GM12878 (cell line): ENCODE measurements around the gene CLEC14A. TPM values are rescaled to one million over a fixed set of nuclear protein-coding genes. Genes with fewer than 3 reads are reported as not detected.

Source experiments
- ATAC-seq: fragments of 200-7000 bp; cut with Tn5 transposase; 3 replicates; pipeline ENCODE4 v1.9.1; 2020; ENCODE audit warnings: mild to moderate bottlenecking, moderate library complexity
- BruUV-seq: library from RNA; stranded (reverse); fragments of 400-500 nt; replicated peaks from 2 replicates; lab custom pipeline; 2021; lab: Mats Ljungman, UMichigan
- CTCF ChIA-PET: fragments of 300-600 bp; sonication (Branson Sonifier 250); formaldehyde crosslinking; extraction: SDS; loops from one replicate; lab custom pipeline; 2021; ENCODE audit warnings: inconsistent platforms; lab: Yijun Ruan, JAX
- POLR2A ChIA-PET: fragments of 350-600 bp; formaldehyde crosslinking; extraction: SDS; loops from one replicate; lab custom pipeline; 2021; ENCODE audit warnings: inconsistent platforms; lab: Charles Lee
- RAD21 ChIA-PET: fragments of 300-600 bp; sonication (Branson Sonifier 250); formaldehyde crosslinking; loops from one replicate; lab custom pipeline; 2023; ENCODE audit warnings: antibody characterized with exemption; ENCODE audit not compliant: unreplicated experiment; lab: Charles Lee
- SMC1A ChIA-PET: fragments of 300-600 bp; sonication (Branson Sonifier 250); formaldehyde crosslinking; loops from one replicate; lab custom pipeline; 2023; ENCODE audit not compliant: unreplicated experiment, uncharacterized antibody; lab: Charles Lee
- DNase-seq: peaks from one replicate; pipeline ENCODE4 v3.0.0-alpha.2; 2011; ENCODE audit warnings: low read depth, low spot score
- FAIRE-seq: peaks from 3 replicates; lab custom pipeline; 2011; peaks lifted over from hg19 to GRCh38; lab: Jason Lieb, UNC
- H2AFZ ChIP-seq: 2 replicates; pipeline ENCODE4 v1.6.0; 2011; ENCODE audit warnings: low read depth, low read length, control low read depth; ENCODE audit not compliant: control insufficient read depth
- H3K27ac ChIP-seq: 2 replicates; pipeline ENCODE4 v1.5.1; 2011; ENCODE audit warnings: control low read depth; ENCODE audit not compliant: control insufficient read depth, insufficient read depth
- H3K27me3 ChIP-seq, 2 experiments: replicated peaks in 1 of 2; 2 replicates each; pipeline versions ENCODE4 v1.6.0 to v1.6.1; 2011; ENCODE audit warnings: low read length in 1 of 2; ENCODE audit not compliant: control insufficient read depth in 2 of 2, insufficient read depth in 2 of 2
- H3K36me3 ChIP-seq, 2 experiments: 2 replicates each; pipeline ENCODE4 v1.5.1; 2011; ENCODE audit warnings: low read length in 1 of 2; ENCODE audit not compliant: control insufficient read depth in 2 of 2, insufficient read depth in 2 of 2
- H3K4me1 ChIP-seq: 2 replicates; pipeline ENCODE4 v1.6.1; 2011; ENCODE audit warnings: mild to moderate bottlenecking, low read length, moderate library complexity, mixed read lengths; ENCODE audit not compliant: control insufficient read depth, insufficient read depth
- H3K4me2 ChIP-seq: 2 replicates; pipeline ENCODE4 v1.6.0; 2011; ENCODE audit warnings: control low read depth; ENCODE audit not compliant: control insufficient read depth, insufficient read depth
- H3K4me3 ChIP-seq: fragments of 200-600 bp; sonication (generic); 2 replicates; pipeline ENCODE4 v1.5.1; 2016
- H3K79me2 ChIP-seq: 2 replicates; pipeline ENCODE4 v1.6.0; 2011; ENCODE audit warnings: low read length; ENCODE audit not compliant: control insufficient read depth, insufficient read depth
- H3K9ac ChIP-seq: 2 replicates; pipeline ENCODE4 v1.8.0; 2011; ENCODE audit warnings: low read length, control low read depth, mixed read lengths; ENCODE audit not compliant: control insufficient read depth, insufficient read depth
- H3K9me3 ChIP-seq: replicated peaks from 3 replicates; pipeline ENCODE4 v1.5.1; 2011; ENCODE audit warnings: mild to moderate bottlenecking, low read length; ENCODE audit not compliant: control insufficient read depth, insufficient read depth
- H4K20me1 ChIP-seq: 2 replicates; pipeline ENCODE4 v1.6.0; 2011; ENCODE audit not compliant: control insufficient read depth, insufficient read depth
- CBFB ChIP-seq: IDR thresholded peaks from 2 replicates; pipeline ENCODE4 v1.6.1; 2016; ENCODE audit warnings: antibody characterized with exemption, low read depth
- E4F1 ChIP-seq: fragments of 450-650 bp; IDR thresholded peaks from 2 replicates; pipeline ENCODE4 v1.6.1; 2018; ENCODE audit warnings: borderline replicate concordance, mild to moderate bottlenecking; ENCODE audit not compliant: partially characterized antibody
- EED ChIP-seq: sonication (generic); IDR thresholded peaks from 2 replicates; pipeline ENCODE4 v1.6.1; 2016; ENCODE audit warnings: antibody characterized with exemption, low read depth
- HDAC2 ChIP-seq: fragments of 200-600 bp; sonication (generic); IDR thresholded peaks from 2 replicates; pipeline ENCODE4 v1.6.1; 2017
- HSF1 ChIP-seq: fragments of 150-350 bp; IDR thresholded peaks from 2 replicates; pipeline ENCODE4 v1.6.1; 2014; ENCODE audit warnings: mild to moderate bottlenecking, low read depth, low read length
- LARP7 ChIP-seq: fragments of 450-650 bp; IDR thresholded peaks from 2 replicates; pipeline ENCODE4 v1.6.1; 2017; ENCODE audit warnings: mild to moderate bottlenecking
- MLLT1 ChIP-seq: fragments of 450-650 bp; IDR thresholded peaks from 2 replicates; pipeline ENCODE4 v1.6.1; 2016; ENCODE audit warnings: mild to moderate bottlenecking
- PKNOX1 ChIP-seq: fragments of 450-650 bp; IDR thresholded peaks from 2 replicates; pipeline ENCODE4 v1.6.1; 2016; ENCODE audit warnings: mild to moderate bottlenecking
- POLR2AphosphoS2 ChIP-seq: IDR thresholded peaks from 2 replicates; pipeline ENCODE4 v1.6.1; 2011; ENCODE audit warnings: low read depth, mild to moderate bottlenecking, low read length, improper control_type of control experiment, moderate library complexity
- RBBP5 ChIP-seq: fragments of 200-600 bp; sonication (generic); conservative IDR thresholded peaks from 2 replicates; pipeline ENCODE4 v1.6.1; 2016
- RFX5 ChIP-seq: IDR thresholded peaks from 2 replicates; pipeline ENCODE4 v1.6.1; 2011; ENCODE audit warnings: low read depth, low read length, improper control_type of control experiment
- SIN3A ChIP-seq: IDR thresholded peaks from 2 replicates; pipeline ENCODE4 v1.6.1; 2012; ENCODE audit warnings: low read depth, low read length, improper control_type of control experiment
- SPI1 ChIP-seq: IDR thresholded peaks from 2 replicates; pipeline ENCODE4 v1.6.1; 2011; ENCODE audit warnings: low read depth, mild to moderate bottlenecking, low read length, moderate library complexity, borderline replicate concordance; ENCODE audit not compliant: insufficient read depth
- SREBF2 ChIP-seq: IDR thresholded peaks from 2 replicates; pipeline ENCODE4 v1.6.1; 2012; ENCODE audit warnings: mild to moderate bottlenecking, low read length
- ZNF274 ChIP-seq: IDR thresholded peaks from one replicate; pipeline ENCODE4 v1.8.0; 2011; ENCODE audit not compliant: insufficient read length, insufficient read depth
- ZNF384 ChIP-seq: IDR thresholded peaks from 2 replicates; pipeline ENCODE4 v1.6.1; 2012; ENCODE audit warnings: low read depth, mild to moderate bottlenecking, low read length, improper control_type of control experiment, borderline replicate concordance
- ZZZ3 ChIP-seq: IDR thresholded peaks from 2 replicates; pipeline ENCODE4 v1.6.1; 2011; ENCODE audit warnings: low read depth; ENCODE audit not compliant: control insufficient read depth, insufficient read length
- in situ Hi-C: fragments of 300-500 bp; cut with MboI; formaldehyde crosslinking; loops from 9 replicates; pipeline ENCODE4 v1.14.3; 2018; ENCODE audit warnings: mixed read lengths
- intact Hi-C: fragments of 100-400 bp; cut with micrococcal nuclease; formaldehyde crosslinking; loops from one replicate; pipeline ENCODE4 v1.14.2; 2022; ENCODE audit not compliant: unreplicated experiment
- polyA plus RNA-seq, 11 experiments: library from polyadenylated mRNA; depleted of rRNA in 4 of 11; unstranded in 6 of 11; stranded (reverse) in 5 of 11; fragments of >200 nt; fragmentation: Nextera tagmentation in 4 of 11; fragmentation: Illumina TruSeq in 1 of 11; extraction: Ambion mirVana in 4 of 11; extraction: Trizol in 1 of 11; gene quantifications; 1 replicate in 1 of 11; 2 replicates in 10 of 11; pipeline versions ENCODE4 v1.2.1 to v1.2.3, GENCODE V29; 2011 to 2016; ENCODE audit warnings: inconsistent platforms in 2 of 11, missing spikeins in 2 of 11, low read depth in 1 of 11
- total RNA-seq, 4 experiments: library from RNA; depleted of rRNA in 3 of 4; stranded (reverse); fragments of >200 nt in 3 of 4; fragmentation: Illumina TruSeq in 1 of 4; extraction: Trizol in 1 of 4; gene quantifications; 2 replicates each; pipeline versions ENCODE4 v1.2.1 to v1.2.3, GENCODE V29; 2013 to 2021

The CLEC14A gene
- total and polyA plus RNA-seq, 10 of the 15 experiments (the other 5 are each of a cell fraction or from before 2014, with no cell fraction given): not detected

GRCh38 chr14:38225946-38226345 lies 29.9 kb downstream of the CLEC14A start (continued):
- TF ChIP-seq MLLT1 (no peak), SIN3A (no peak), ZNF384 (no peak), POLR2AphosphoS2 (no peak)
- TF ChIP-seq, all 136 proteins: peak for 0

GRCh38 chr14:38224338-38224737 lies 31.6 kb downstream of the CLEC14A start:
- Histone ChIP-seq H3K27ac (no peak overlapping the region), H2AFZ (no peak overlapping the region), H3K4me1 (no peaks in the 10 kb centered on the region), H3K4me2 (no peak overlapping the region), H3K9me3 (no peaks in the 10 kb centered on the region), H3K79me2 (no peaks in the 10 kb centered on the region), H3K9ac (no peak overlapping the region), H4K20me1 (no peaks in the 10 kb centered on the region), H3K27me3 (no peaks in the 10 kb centered on the region), H3K4me3 (no peak overlapping the region), H3K36me3 (no peaks in the 10 kb centered on the region)
- ATAC-seq: no peak
- intact Hi-C loops (no loop called here), in situ Hi-C loops (no loop called here)
- no TSS peak for BruUV-seq
- SMC1A ChIA-PET: interaction anchor here (1.2 kb wide), 1 partner anchor 8 kb away, joined by 3 read pairs; no protein-coding TSS in a partner anchor
- POLR2A ChIA-PET: interaction anchor here (0.7 kb wide), 1 partner anchor 1430 kb away, joined by 5 read pairs; no protein-coding TSS in a partner anchor
- no peak for FAIRE-seq
- CTCF ChIA-PET: no interaction called here
- RAD21 ChIA-PET: no interaction called here
- no peak for DNase-seq
- TF ChIP-seq RFX5: no peak
- TF ChIP-seq EED: no peak
- no peak for TF ChIP-seq HDAC2
- no peak for TF ChIP-seq HSF1
- no peak for TF ChIP-seq PKNOX1
- no peak for TF ChIP-seq RBBP5
- no peak for TF ChIP-seq LARP7
- TF ChIP-seq ZZZ3: no peak
- TF ChIP-seq SPI1: no peak
- no peak for TF ChIP-seq ZNF274
- TF ChIP-seq CBFB: no peak
- TF ChIP-seq E4F1: no peak
- no peak for TF ChIP-seq SREBF2
